ENCODE results near the gene CRY1. TPM values are rescaled to one million over a fixed set of nuclear protein-coding genes. Genes with fewer than 3 reads are reported as not detected.
"Not testable (repeated sequence)": the region's sequence is repeated elsewhere in the genome, so short reads cannot be mapped to it uniquely, and the experiment has no call there.

Gene CRY1
- total and polyA plus RNA-seq, 8 donors, result 3.6 to 95.1 (median 24.0) TPM

DNA sequence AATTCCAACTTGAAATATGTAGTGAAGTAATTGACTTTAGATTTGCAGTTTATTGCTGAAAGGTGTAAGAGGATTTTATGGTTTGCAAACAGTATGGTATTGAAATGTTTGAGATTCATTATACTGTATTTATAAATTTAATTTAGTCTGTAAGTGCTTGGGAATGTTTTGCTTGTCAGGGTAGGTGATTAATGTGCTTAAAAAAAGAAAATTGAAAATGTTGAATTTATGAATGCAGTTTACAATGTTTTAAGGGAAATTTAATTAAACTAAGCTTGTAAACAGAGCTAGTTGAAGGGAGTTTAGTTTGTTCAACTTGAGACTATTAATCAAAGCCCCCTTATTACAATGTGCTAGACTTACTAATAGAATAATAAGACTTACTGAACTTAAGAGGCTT, 18.0 kb upstream of the CRY1 start:
- Histone ChIP-seq H3K4me1 (no peaks in the 10 kb centered on the region), H3K9me3 (no peaks in the 10 kb centered on the region), H3K4me3 (no peak overlapping the region), H3K27me3 (no peaks in the 10 kb centered on the region), H3K36me3 (no peaks in the 10 kb centered on the region), H3K27ac (no peak overlapping the region)
- TF ChIP-seq, protein P1, sequence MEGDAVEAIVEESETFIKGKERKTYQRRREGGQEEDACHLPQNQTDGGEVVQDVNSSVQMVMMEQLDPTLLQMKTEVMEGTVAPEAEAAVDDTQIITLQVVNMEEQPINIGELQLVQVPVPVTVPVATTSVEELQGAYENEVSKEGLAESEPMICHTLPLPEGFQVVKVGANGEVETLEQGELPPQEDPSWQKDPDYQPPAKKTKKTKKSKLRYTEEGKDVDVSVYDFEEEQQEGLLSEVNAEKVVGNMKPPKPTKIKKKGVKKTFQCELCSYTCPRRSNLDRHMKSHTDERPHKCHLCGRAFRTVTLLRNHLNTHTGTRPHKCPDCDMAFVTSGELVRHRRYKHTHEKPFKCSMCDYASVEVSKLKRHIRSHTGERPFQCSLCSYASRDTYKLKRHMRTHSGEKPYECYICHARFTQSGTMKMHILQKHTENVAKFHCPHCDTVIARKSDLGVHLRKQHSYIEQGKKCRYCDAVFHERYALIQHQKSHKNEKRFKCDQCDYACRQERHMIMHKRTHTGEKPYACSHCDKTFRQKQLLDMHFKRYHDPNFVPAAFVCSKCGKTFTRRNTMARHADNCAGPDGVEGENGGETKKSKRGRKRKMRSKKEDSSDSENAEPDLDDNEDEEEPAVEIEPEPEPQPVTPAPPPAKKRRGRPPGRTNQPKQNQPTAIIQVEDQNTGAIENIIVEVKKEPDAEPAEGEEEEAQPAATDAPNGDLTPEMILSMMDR (IDR thresholded peaks at IDR 0.05), result no peak
- TF ChIP-seq POLR2A (IDR thresholded peaks at IDR 0.05) (no peak), EP300 (IDR thresholded peaks at IDR 0.05) (no peak), POLR2AphosphoS5 (IDR thresholded peaks at IDR 0.05) (no peak)
- intact Hi-C loops (cut with DNase I; ENCODE audit: low total_unique reads), result no loop called here
- DNase-seq, result no peak

GRCh38 chr12:107109726-107110719, 16.7 kb upstream of the CRY1 start:
- H3K4me3 ChIP-seq, result no peak overlapping the region
- H3K4me1 ChIP-seq, result peaks cover 0 to 2% (median 0%) of the 10 kb centered on the region in 4 donors
- H3K27ac ChIP-seq, result peak overlapping the region in 1 of 5 donors; percentile 5
- DNase-seq, result peak in 1 of 2 donors; percentile 34
- no peaks in the 10 kb centered on the region for H3K9me3 ChIP-seq
- H3K27me3 ChIP-seq, result no peaks in the 10 kb centered on the region
- 63 to 75% (median 73%) methylated on average over 12 of the region's 12 CpGs for WGBS, 5 donors
- TF ChIP-seq, protein P1 (IDR thresholded peaks at IDR 0.05), result no peak
- no peak for TF ChIP-seq EP300 (IDR thresholded peaks at IDR 0.05)
- no peak for TF ChIP-seq POLR2A (IDR thresholded peaks at IDR 0.05)
- no peak for TF ChIP-seq POLR2AphosphoS5 (IDR thresholded peaks at IDR 0.05)
- H3K36me3 ChIP-seq, result no peaks in the 10 kb centered on the region
- intact Hi-C loops (cut with DNase I; ENCODE audit: low total_unique reads), result no loop called here

GRCh38 chr12:107108995-107109508, 15.7 kb upstream of the CRY1 start:
- no peaks in the 10 kb centered on the region for H3K9me3 ChIP-seq
- H3K36me3 ChIP-seq, result no peaks in the 10 kb centered on the region
- intact Hi-C loops (cut with DNase I; ENCODE audit: low total_unique reads), result no loop called here
- no peak overlapping the region for H3K4me3 ChIP-seq
- TF ChIP-seq POLR2A (IDR thresholded peaks at IDR 0.05) (no peak), EP300 (IDR thresholded peaks at IDR 0.05) (no peak), POLR2AphosphoS5 (IDR thresholded peaks at IDR 0.05) (no peak)
- TF ChIP-seq, protein P1 (IDR thresholded peaks at IDR 0.05), result no peak
- peaks cover 0 to 11% (median 0%) of the 10 kb centered on the region in 4 donors for H3K4me1 ChIP-seq
- no peak overlapping the region for H3K27ac ChIP-seq
- DNase-seq, result no peak
- WGBS, 5 donors, result 79 to 82% (median 81%) methylated on average over 8 of the region's 8 CpGs
- no peaks in the 10 kb centered on the region for H3K27me3 ChIP-seq

GRCh38 chr12:107108366-107108765, 15.0 kb upstream of the CRY1 start:
- H3K9me3 ChIP-seq; intact Hi-C loops (cut with DNase I; ENCODE audit: low total_unique reads); H3K27ac ChIP-seq; H3K4me3 ChIP-seq; H3K36me3 ChIP-seq; DNase-seq; H3K27me3 ChIP-seq: not testable (repeated sequence)
- WGBS, 5 donors, result 73 to 90% (median 87%) methylated on average over 1 of the region's 1 CpG
- H3K4me1 ChIP-seq, result peaks cover 0 to 11% (median 0%) of the 10 kb centered on the region in 4 donors

All from stomach (tissue), 9 donors.